Stomach (tissue), 9 donors: ENCODE data around the gene EVC2. TPM values are rescaled to one million over a fixed set of nuclear protein-coding genes. Genes with fewer than 3 reads are reported as not detected.

Experiments
- DNase-seq, 2 donors: peaks; one replicate each; pipeline versions ENCODE4 v3.0.0 to v3.0.0-alpha.2; 2013 to 2019
- H3K27ac ChIP-seq, 5 donors: fragments of 200-600 bp in 4 of 5; sonication (generic) in 4 of 5; one replicate each; pipeline ENCODE4 v1.5.1; 2013 to 2019; ENCODE audit warnings: mild to moderate bottlenecking in 1 of 5, moderate library complexity in 1 of 5
- H3K27me3 ChIP-seq, 3 donors: fragments of 200-600 bp; sonication (generic); one replicate each; pipeline ENCODE4 v1.5.1; 2017 to 2019; ENCODE audit warnings: mixed run types in 1 of 3
- H3K36me3 ChIP-seq, 4 donors: fragments of 200-600 bp; sonication (generic); 1 replicate in 3 of 4; 2 replicates in 1 of 4; pipeline ENCODE4 v1.5.1; 2016 to 2019
- H3K4me1 ChIP-seq, 4 donors: fragments of 200-600 bp; sonication (generic); one replicate each; pipeline ENCODE4 v1.5.1; 2016 to 2019
- H3K4me3 ChIP-seq, 4 donors: fragments of 200-600 bp; sonication (generic) in 3 of 4; one replicate each; pipeline ENCODE4 v1.5.1; 2016 to 2019; ENCODE audit warnings: mild to moderate bottlenecking in 1 of 4
- H3K9me3 ChIP-seq, 4 donors: fragments of 200-600 bp; sonication (generic); one replicate each; pipeline ENCODE4 v1.5.1; 2016 to 2019
- CTCF ChIP-seq, 7 experiments: fragments of 450-650 bp in 4 of 7; fragments of 200-600 bp in 3 of 7; sonication (generic) in 3 of 7; IDR thresholded peaks; one replicate each; pipeline ENCODE4 v1.5.1; 2016 to 2019; ENCODE audit warnings: antibody characterized with exemption in 7 of 7, control low read depth in 2 of 7, mild to moderate bottlenecking in 1 of 7
- EP300 ChIP-seq: sonication (generic); formaldehyde crosslinking; IDR thresholded peaks from one replicate; pipeline ENCODE4 v1.6.1; 2017; ENCODE audit warnings: antibody characterized with exemption
- POLR2A ChIP-seq, 4 donors: fragments of 450-650 bp; IDR thresholded peaks; one replicate each; pipeline ENCODE4 v1.6.1; 2016; ENCODE audit warnings: antibody characterized with exemption in 4 of 4, control low read depth in 2 of 4, mild to moderate bottlenecking in 1 of 4, moderate library complexity in 1 of 4
- POLR2AphosphoS5 ChIP-seq, 3 donors: sonication (generic); formaldehyde crosslinking; IDR thresholded peaks; one replicate each; pipeline ENCODE4 v1.6.1; 2016; ENCODE audit warnings: antibody characterized with exemption in 3 of 3
- WGBS, 5 donors: extraction: QIAGEN DNeasy Blood & Tissue Kit in 3 of 5; methylation state at CpG; one replicate each; pipeline versions ENCODE4 v1.1.5 to v1.1.7; 2013 to 2018; 5-methylcytosine and 5-hydroxymethylcytosine counted together
- intact Hi-C: fragments of 100-400 bp; cut with DNase I; formaldehyde crosslinking; loops from one replicate; pipeline ENCODE4 v1.15.1; 2023; ENCODE audit warnings: low total_unique reads
- polyA plus RNA-seq, 3 donors: library from polyadenylated mRNA; stranded (reverse); fragments of 200-250 nt; gene quantifications; one replicate each; pipeline ENCODE4 v1.2.3, GENCODE V29; 2013
- total RNA-seq, 5 donors: library from RNA; depleted of rRNA; stranded (reverse); fragments of >200 nt; gene quantifications; one replicate each; pipeline versions ENCODE4 v1.1.0 to v1.2.3, GENCODE V29; 2014 to 2016
- donor health status: healthy with polysubstance abuse.
- donor health status: Bipolar disorder and iron deficiency.
- donor health status: healthy.

The EVC2 gene
- total and polyA plus RNA-seq, 8 donors: 0.76 to 11.7 (median 4.9) TPM

- no peak for DNase-seq
- Histone ChIP-seq H3K4me3 (no peak overlapping the region), H3K27me3 (no peaks in the 10 kb centered on the region), H3K36me3 (peaks cover 10 to 73% (median 57%) of the 10 kb centered on the region in 4 donors), H3K9me3 (peaks cover 0 to 8% (median 2%) of the 10 kb centered on the region in 4 donors), H3K4me1 (no peaks in the 10 kb centered on the region), H3K27ac (no peak overlapping the region)
- intact Hi-C loops: no loop called here
- TF ChIP-seq EP300 (no peak), POLR2AphosphoS5 (IDR thresholded peaks at IDR 0.05) (no peak), CTCF (IDR thresholded peaks at IDR 0.05) (no peak), POLR2A (IDR thresholded peaks at IDR 0.05) (no peak)
- WGBS, 5 donors: 79 to 84% (median 82%) methylated on average over 4 of the region's 4 CpGs
Measured at GRCh38 chr4:5661237-5661636, 47.1 kb downstream of the EVC2 start.

DNA sequence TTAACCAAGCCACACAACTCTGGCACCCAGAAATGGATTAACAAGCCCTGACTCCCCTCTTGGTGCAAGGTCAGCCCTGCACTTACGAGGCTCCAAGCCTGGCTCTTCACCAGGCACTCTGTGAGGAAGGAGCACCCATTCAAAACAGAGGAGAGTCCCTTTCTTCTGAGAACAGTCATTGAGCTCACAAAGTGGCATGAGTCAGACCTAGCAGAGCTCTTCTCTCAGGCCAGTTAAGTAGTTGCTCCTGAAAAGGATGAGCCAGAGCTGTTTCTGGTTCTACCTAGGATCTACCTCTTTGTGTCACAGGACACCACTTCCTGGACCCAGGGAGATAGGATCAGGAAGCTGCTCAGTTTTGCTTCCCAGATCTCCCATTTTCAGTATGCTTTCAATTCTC, 48.2 kb downstream of the EVC2 start:
- Histone ChIP-seq H3K36me3 (peaks cover 10 to 69% (median 56%) of the 10 kb centered on the region in 4 donors), H3K4me1 (no peaks in the 10 kb centered on the region), H3K4me3 (no peak overlapping the region), H3K27me3 (no peaks in the 10 kb centered on the region), H3K27ac (no peak overlapping the region), H3K9me3 (peaks cover 0 to 8% (median 2%) of the 10 kb centered on the region in 4 donors)
- TF ChIP-seq POLR2AphosphoS5 (IDR thresholded peaks at IDR 0.05): no peak
- TF ChIP-seq EP300: no peak
- no peak for TF ChIP-seq CTCF (IDR thresholded peaks at IDR 0.05)
- no peak for TF ChIP-seq POLR2A (IDR thresholded peaks at IDR 0.05)
- no peak for DNase-seq
- intact Hi-C loops: no loop called here
- 83 to 100% (median 91%) methylated on average over 1 of the region's 1 CpG for WGBS, 5 donors

- Histone ChIP-seq H3K27me3 (no peaks in the 10 kb centered on the region), H3K9me3 (peaks cover 0 to 8% (median 2%) of the 10 kb centered on the region in 4 donors), H3K4me1 (no peaks in the 10 kb centered on the region), H3K4me3 (no peak overlapping the region), H3K36me3 (peaks cover 12 to 69% (median 56%) of the 10 kb centered on the region in 4 donors), H3K27ac (no peak overlapping the region)
- no peak for DNase-seq
- WGBS, 5 donors: 89 to 94% (median 91%) methylated on average over 6 of the region's 6 CpGs
- intact Hi-C loops: no loop called here
- TF ChIP-seq CTCF (IDR thresholded peaks at IDR 0.05): no peak
Measured at GRCh38 chr4:5658974-5659373, 49.4 kb downstream of the EVC2 start.

DNA sequence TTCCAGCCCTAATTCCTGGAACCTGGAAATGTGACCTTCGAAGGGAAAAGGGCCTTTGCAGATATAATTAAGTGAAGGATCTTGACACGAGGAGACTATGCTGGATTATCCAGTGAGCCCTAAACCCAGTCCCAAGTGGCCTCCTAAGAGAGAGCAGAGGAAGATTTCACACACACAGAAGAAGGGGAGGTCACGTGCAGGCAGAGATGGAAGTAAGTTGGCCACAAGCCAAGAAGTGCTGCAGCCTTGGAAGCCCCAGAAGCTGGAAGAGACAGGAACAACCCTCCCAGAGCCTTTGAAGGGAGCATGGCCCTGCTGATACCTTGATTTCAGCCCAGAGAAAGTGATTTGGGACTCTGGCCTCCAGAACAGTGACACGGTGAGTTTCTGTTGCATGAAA, 51.9 kb downstream of the EVC2 start:
- no peaks in the 10 kb centered on the region for H3K4me1 ChIP-seq
- H3K27me3 ChIP-seq: no peaks in the 10 kb centered on the region
- WGBS, 5 donors: 70 to 87% (median 80%) methylated on average over 4 of the region's 4 CpGs
- peak in 1 of 2 donors; percentile 19 for DNase-seq
- H3K4me3 ChIP-seq: no peak overlapping the region
- intact Hi-C loops: no loop called here
- H3K36me3 ChIP-seq: peaks cover 13 to 69% (median 55%) of the 10 kb centered on the region in 4 donors
- no peak for TF ChIP-seq EP300
- no peak for TF ChIP-seq CTCF (IDR thresholded peaks at IDR 0.05)
- no peak for TF ChIP-seq POLR2A (IDR thresholded peaks at IDR 0.05)
- TF ChIP-seq POLR2AphosphoS5 (IDR thresholded peaks at IDR 0.05): no peak
- peaks cover 0 to 5% (median 0%) of the 10 kb centered on the region in 4 donors for H3K9me3 ChIP-seq
- H3K27ac ChIP-seq: no peak overlapping the region
